Ovary (tissue), 3 donors: ENCODE results near the gene UBP1.

ENCODE experiments used
- CTCF ChIP-seq, 3 donors: fragments of 450-650 bp in 2 of 3; fragments of 200-600 bp in 1 of 3; IDR thresholded peaks; one replicate each; pipeline versions ENCODE4 v1.5.1 to v1.8.0; 2016 to 2022; ENCODE audit warnings: antibody characterized with exemption in 3 of 3, mild to moderate bottlenecking in 1 of 3
- EP300 ChIP-seq: sonication (generic); formaldehyde crosslinking; IDR thresholded peaks from one replicate; pipeline ENCODE4 v1.6.1; 2017; ENCODE audit warnings: antibody characterized with exemption
- POLR2A ChIP-seq: fragments of 450-650 bp; IDR thresholded peaks from one replicate; pipeline ENCODE4 v1.6.1; 2017; ENCODE audit warnings: antibody characterized with exemption, mild to moderate bottlenecking, moderate library complexity
- donor health status: DM: no; HTN: no; CAD: no.

- TF ChIP-seq POLR2A = no peak
- TF ChIP-seq CTCF (IDR thresholded peaks at IDR 0.05) = no peak
- TF ChIP-seq EP300 = no peak
These were observed 20.3 kb downstream of the UBP1 start for GRCh38 chr3:33419948-33420347.
